Measurements from ENCODE around the gene ADAR.

ADAR gene

GRCh38 chr1:154583773-154584172, 24.2 kb downstream of the ADAR start:
- DNase-seq = peak; percentile 31

GRCh38 chr1:154582885-154583284, 25.1 kb downstream of the ADAR start:
- no peak for DNase-seq

GRCh38 chr1:154581766-154582165, 26.2 kb downstream of the ADAR start:
- DNase-seq = no peak

GRCh38 chr1:154579374-154579773, 28.6 kb downstream of the ADAR start:
- DNase-seq = no peak

- no peak for DNase-seq
These were observed 29.9 kb downstream of the ADAR start for GRCh38 chr1:154578058-154578418.

GRCh38 chr1:154577346-154578057, 30.5 kb downstream of the ADAR start:
- no peak for DNase-seq

GRCh38 chr1:154575951-154576566, 31.9 kb downstream of the ADAR start:
- no peak for DNase-seq

GRCh38 chr1:154575147-154575927, 32.6 kb downstream of the ADAR start:
- no peak for DNase-seq

GRCh38 chr1:154574716-154575115, 33.3 kb downstream of the ADAR start:
- peak; percentile 92 for DNase-seq

- no peak for DNase-seq
These were observed 34.8 kb downstream of the ADAR start for GRCh38 chr1:154573168-154573510.

GRCh38 chr1:154572468-154573167, 35.4 kb downstream of the ADAR start:
- DNase-seq = no peak

GRCh38 chr1:154571964-154572288, 36.1 kb downstream of the ADAR start:
- no peak for DNase-seq

GRCh38 chr1:154571244-154571963, 36.6 kb downstream of the ADAR start:
- no peak for DNase-seq

- no peak for DNase-seq
These were observed 39.7 kb downstream of the ADAR start for GRCh38 chr1:154568157-154568815.

GRCh38 chr1:154567386-154568156, 40.4 kb downstream of the ADAR start, which contains the start of gene CHRNB2:
CHRNB2 (plus strand) TSS chr1:154567778; CDS start chr1:154568045, 267 bp downstream.
- DNase-seq = peak; percentile 96

- DNase-seq = no peak
These were observed 42.1 kb downstream of the ADAR start for GRCh38 chr1:154565876-154566275.

- peak; percentile 98 for DNase-seq
These were observed 48.4 kb downstream of the ADAR start for GRCh38 chr1:154559466-154560044.

GRCh38 chr1:154558720-154559465, 49.1 kb downstream of the ADAR start:
- peak; percentile 100 for DNase-seq

GRCh38 chr1:154557939-154558719, 49.9 kb downstream of the ADAR start, which contains the start of gene UBE2Q1:
UBE2Q1 (minus strand) TSS chr1:154558662; CDS start chr1:154558553, 109 bp downstream.
- peak; percentile 52 for DNase-seq
